ENCODE results near the gene ABHD12.

The ABHD12 gene

DNA sequence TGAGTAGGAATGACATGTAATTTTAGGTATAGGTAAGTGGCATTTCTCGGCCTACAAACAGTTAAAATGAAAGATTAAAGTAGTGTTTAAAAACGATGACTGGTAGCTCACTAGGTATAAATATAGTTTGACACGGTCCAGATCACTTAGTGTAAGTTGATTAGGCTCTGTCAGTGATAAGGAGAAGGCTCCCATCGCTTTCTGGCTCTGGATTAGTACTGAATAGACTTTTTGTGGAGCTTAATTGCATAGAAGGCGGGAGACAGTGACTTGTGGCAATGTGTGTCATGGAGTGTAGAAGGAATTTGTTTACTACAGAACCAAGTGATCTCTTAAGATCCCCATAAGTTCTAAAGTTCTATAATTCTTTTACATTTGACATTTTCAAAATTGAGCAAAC, 136.1 kb downstream of the ABHD12 start:
- no peak for DNase-seq

DNA sequence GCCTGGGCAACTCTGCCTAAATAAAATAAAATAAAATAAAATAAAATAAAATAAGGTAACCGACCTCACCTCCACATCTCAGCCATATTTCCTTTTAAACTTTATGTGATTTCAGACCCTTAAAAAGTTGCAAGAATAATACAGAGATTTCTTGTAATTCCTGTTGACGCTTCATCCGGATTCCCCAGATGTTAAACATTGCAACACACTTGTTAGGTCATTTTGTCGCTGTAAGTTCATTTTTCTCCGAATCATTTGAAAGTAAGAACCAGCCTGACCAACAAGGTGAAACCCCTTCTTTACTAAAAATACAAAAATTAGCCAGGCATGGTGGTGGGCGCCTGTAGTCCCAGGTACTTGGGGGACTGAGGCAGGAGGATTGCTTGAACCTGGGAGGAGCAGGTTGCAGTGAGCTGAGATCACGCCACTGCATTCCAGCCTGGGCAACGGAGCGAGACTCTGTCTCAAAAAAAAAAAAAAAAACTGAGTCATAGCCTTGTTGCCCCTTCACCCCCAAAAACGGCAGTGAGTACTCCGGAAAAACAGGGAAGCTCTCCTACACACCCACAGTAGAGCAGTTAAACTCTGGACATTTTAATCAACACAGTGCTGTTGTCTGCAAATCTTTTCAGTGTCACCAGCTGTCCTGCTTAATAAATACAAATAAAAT, 136.9 kb downstream of the ABHD12 start:
- no peak for DNase-seq

DNA sequence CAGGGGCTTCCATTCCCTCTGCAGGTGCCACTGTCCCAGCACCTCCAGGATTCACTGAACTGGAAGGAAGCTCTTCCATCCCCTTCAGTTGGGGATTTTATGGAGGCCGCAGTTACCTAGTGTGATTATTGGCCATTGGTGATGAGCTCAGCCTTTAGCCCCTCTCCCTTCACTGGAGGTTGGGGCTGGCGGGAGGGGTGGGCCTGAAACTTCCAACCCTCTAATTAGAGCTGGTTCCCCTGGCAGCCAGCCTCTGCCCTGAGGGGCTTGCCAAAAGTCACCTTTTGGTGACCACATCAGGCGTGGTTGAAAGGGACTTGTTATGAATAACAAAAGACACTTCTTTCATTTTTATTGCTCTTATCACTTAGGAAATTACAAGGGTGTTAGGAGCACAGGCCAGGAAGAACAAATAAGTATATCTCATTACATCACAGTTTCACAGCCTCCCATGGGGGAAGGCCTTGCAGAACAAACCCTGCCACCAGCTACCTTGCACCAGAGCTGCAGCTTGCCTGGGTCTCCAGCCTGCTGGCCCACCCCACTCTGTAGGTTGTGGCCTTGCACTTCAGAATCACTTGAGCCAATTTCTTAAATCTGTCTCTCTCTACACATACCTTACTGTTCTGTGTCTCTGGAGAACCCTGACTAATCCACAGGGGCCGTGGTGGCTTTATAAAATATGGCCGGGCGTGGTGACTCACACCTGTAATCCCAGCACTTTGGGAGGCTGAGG, 137.8 kb downstream of the ABHD12 start:
- DNase-seq, result no peak

DNA sequence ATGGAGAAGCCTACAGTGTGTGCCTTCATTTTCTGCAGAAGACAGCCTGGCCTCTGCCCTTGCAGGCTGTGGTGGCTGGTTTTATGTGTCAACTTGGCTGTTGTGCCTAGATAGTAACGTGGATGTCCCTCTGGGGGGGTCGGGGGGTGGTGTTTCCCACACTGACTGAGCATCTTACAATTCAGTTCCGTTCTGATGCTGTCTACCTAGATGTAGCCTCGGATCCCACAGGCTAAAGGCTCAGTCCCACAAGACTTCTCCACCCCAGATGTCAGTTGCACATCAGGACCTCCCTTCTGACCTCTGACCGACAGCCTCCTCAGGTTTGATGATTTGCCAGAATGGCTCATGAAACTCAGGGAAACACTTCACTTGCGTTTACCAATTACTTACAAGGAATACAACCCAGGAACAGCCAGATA, 138.4 kb downstream of the ABHD12 start:
- no peak for DNase-seq

DNA sequence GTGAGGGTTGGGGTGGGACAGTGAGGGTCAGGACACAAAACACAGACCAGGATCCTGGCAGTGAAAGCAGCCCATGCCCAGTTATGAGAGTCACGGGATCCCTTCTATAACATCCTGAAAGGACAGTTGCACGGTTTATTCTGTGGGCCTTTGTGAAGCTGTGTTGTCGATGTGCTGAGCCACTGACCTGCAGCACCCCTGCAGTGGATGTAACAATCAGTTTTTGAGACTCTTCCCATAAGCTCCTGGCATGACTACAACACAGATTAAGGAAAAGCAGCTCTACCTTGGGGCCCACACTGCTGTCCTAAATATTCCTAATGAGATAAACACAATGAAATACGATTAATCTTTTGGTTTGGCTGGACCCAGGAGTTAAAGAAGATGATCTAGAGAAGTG, 139.1 kb downstream of the ABHD12 start:
- no peak for DNase-seq

DNA sequence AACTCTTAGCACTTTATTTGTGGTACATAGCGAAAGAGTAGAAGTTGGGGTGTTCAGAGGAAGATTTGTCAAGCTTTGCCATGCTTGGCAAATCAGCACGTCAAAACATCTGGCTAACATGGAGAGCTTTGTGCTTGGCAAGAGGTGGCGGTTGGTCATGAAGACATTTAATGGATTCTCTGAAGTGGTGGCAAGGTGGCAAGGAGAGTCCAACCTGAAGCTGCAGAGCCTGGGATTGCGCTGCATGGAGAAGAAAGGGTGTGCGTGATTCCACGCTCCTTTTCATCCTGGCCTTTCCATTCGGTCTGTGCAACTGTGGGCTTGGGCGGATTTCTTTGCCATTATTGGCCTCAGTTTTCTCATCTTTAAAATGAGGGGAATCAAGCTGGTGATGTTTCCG, 139.6 kb downstream of the ABHD12 start:
- no peak for DNase-seq

DNA sequence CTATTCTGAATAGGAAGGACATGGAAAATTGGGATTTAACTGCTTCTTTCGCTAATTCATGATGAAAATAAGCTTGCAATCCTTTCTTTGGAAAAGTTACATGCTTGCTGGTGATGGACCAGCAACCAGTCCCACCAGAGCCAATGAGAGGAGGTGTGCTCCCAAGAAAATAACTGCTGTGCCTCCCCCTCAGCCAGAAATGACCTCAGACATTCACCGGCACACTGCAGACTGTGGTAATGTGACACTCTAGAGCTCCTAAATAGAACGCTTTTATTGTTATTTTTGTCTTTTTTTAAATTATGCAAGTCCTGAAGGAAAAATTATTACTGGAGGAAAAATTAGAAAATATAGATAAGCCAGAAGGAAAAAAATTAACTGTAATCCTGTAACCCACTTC, 140.1 kb downstream of the ABHD12 start:
- DNase-seq, result no peak
